ENCODE results near the gene ERGIC2. TPM values are rescaled to one million over a fixed set of nuclear protein-coding genes. Genes with fewer than 3 reads are reported as not detected.
"Not testable (repeated sequence)": the region's sequence is repeated elsewhere in the genome, so short reads cannot be mapped to it uniquely, and the experiment has no call there.

The ERGIC2 gene
- total RNA-seq, 4 donors from 2014 or later = 43.0 to 99.6 (median 50.2) TPM

- H3K9me3 ChIP-seq = no peaks in the 10 kb centered on the region
- no peak for TF ChIP-seq CTCF (IDR thresholded peaks at IDR 0.05 in 4 of 5, conservative IDR thresholded peaks at IDR 0.05 in 1 of 5)
- no peak for TF ChIP-seq POLR2A (IDR thresholded peaks at IDR 0.05)
- H3K4me1 ChIP-seq = no peaks in the 10 kb centered on the region
- H3K4me3 ChIP-seq = no peak overlapping the region
- intact Hi-C loops (cut with DNase I; ENCODE audit: low total_unique reads) (no loop called here), in situ Hi-C loops (cut with MboI; ENCODE audit: low sequenced_read_pairs in 4 of 4) (no loop called here)
- H3K27me3 ChIP-seq = no peaks in the 10 kb centered on the region
- no peaks in the 10 kb centered on the region for H3K36me3 ChIP-seq
- no peak overlapping the region for H3K27ac ChIP-seq
- ATAC-seq (no peak), DNase-seq (no peak)
These were observed 15.8 kb upstream of the ERGIC2 start for GRCh38 chr12:29396774-29397173.

GRCh38 chr12:29395356-29395755, 14.4 kb upstream of the ERGIC2 start:
- Histone ChIP-seq H3K9me3 (no peaks in the 10 kb centered on the region), H3K36me3 (no peaks in the 10 kb centered on the region), H3K4me3 (no peak overlapping the region), H3K27me3 (no peaks in the 10 kb centered on the region), H3K4me1 (no peaks in the 10 kb centered on the region), H3K27ac (no peak overlapping the region)
- DNase-seq (no peak), ATAC-seq (no peak)
- no peak for TF ChIP-seq POLR2A (IDR thresholded peaks at IDR 0.05)
- TF ChIP-seq CTCF (IDR thresholded peaks at IDR 0.05 in 4 of 5, conservative IDR thresholded peaks at IDR 0.05 in 1 of 5) = no peak
- intact Hi-C loops (cut with DNase I; ENCODE audit: low total_unique reads) (no loop called here), in situ Hi-C loops (cut with MboI; ENCODE audit: low sequenced_read_pairs in 4 of 4) (no loop called here)

GRCh38 chr12:29390419-29390818, 9.4 kb upstream of the ERGIC2 start:
- H3K4me3 ChIP-seq; H3K36me3 ChIP-seq; ATAC-seq; H3K27me3 ChIP-seq; intact Hi-C loops (cut with DNase I; ENCODE audit: low total_unique reads); DNase-seq; H3K27ac ChIP-seq; H3K4me1 ChIP-seq; in situ Hi-C loops (cut with MboI; ENCODE audit: low sequenced_read_pairs in 4 of 4); H3K9me3 ChIP-seq: not testable (repeated sequence)

GRCh38 chr12:29389295-29389919, 8.4 kb upstream of the ERGIC2 start:
- in situ Hi-C loops (cut with MboI; ENCODE audit: low sequenced_read_pairs in 4 of 4) = no loop called here
- no peak for DNase-seq
- intact Hi-C loops (cut with DNase I; ENCODE audit: low total_unique reads) = no loop called here
- H3K27ac ChIP-seq = no peak overlapping the region
- H3K4me1 ChIP-seq = no peaks in the 10 kb centered on the region
- no peaks in the 10 kb centered on the region for H3K9me3 ChIP-seq
- no peak for TF ChIP-seq POLR2A (IDR thresholded peaks at IDR 0.05)
- H3K4me3 ChIP-seq = no peak overlapping the region
- no peak for ATAC-seq
- no peaks in the 10 kb centered on the region for H3K27me3 ChIP-seq
- H3K36me3 ChIP-seq = no peaks in the 10 kb centered on the region

GRCh38 chr12:29386084-29386680, 5.2 kb upstream of the ERGIC2 start:
- in situ Hi-C loops (cut with MboI; ENCODE audit: low sequenced_read_pairs in 4 of 4); ATAC-seq; H3K36me3 ChIP-seq; H3K27me3 ChIP-seq; H3K4me3 ChIP-seq; H3K27ac ChIP-seq; intact Hi-C loops (cut with DNase I; ENCODE audit: low total_unique reads); DNase-seq; H3K4me1 ChIP-seq; H3K9me3 ChIP-seq: not testable (repeated sequence)

GRCh38 chr12:29385194-29385593, 4.2 kb upstream of the ERGIC2 start:
- H3K27ac ChIP-seq; intact Hi-C loops (cut with DNase I; ENCODE audit: low total_unique reads); DNase-seq; H3K9me3 ChIP-seq; H3K4me3 ChIP-seq; H3K4me1 ChIP-seq; ATAC-seq; in situ Hi-C loops (cut with MboI; ENCODE audit: low sequenced_read_pairs in 4 of 4); H3K27me3 ChIP-seq; H3K36me3 ChIP-seq: not testable (repeated sequence)

GRCh38 chr12:29382251-29382650, 1.3 kb upstream of the ERGIC2 start:
- TF ChIP-seq CTCF (IDR thresholded peaks at IDR 0.05 in 4 of 5, conservative IDR thresholded peaks at IDR 0.05 in 1 of 5) = no peak
- no peak for TF ChIP-seq POLR2A (IDR thresholded peaks at IDR 0.05)
- H3K4me1 ChIP-seq = peaks cover 12 to 13% of the 10 kb centered on the region in 2 donors
- no peaks in the 10 kb centered on the region for H3K9me3 ChIP-seq
- ATAC-seq (no peak), DNase-seq (no peak)
- H3K27ac ChIP-seq = no peak overlapping the region
- no peak overlapping the region for H3K4me3 ChIP-seq
- no peaks in the 10 kb centered on the region for H3K36me3 ChIP-seq
- intact Hi-C loops (cut with DNase I; ENCODE audit: low total_unique reads) = no loop called here
- H3K27me3 ChIP-seq = no peaks in the 10 kb centered on the region
- in situ Hi-C loops (cut with MboI; ENCODE audit: low sequenced_read_pairs in 4 of 4) = no loop called here

All from gastrocnemius medialis (tissue), 4 donors.